IMR-90 (cell line): Measurements from ENCODE around the gene DIAPH1.

ENCODE experiments used
- CTCF ChIP-seq: conservative IDR thresholded peaks from 2 replicates; pipeline ENCODE4 v1.5.1; 2012; ENCODE audit warnings: mild to moderate bottlenecking, low read depth, low read length, improper control_type of control experiment
- FOS ChIP-seq: fragments of 150-350 bp; IDR thresholded peaks from 2 replicates; pipeline ENCODE4 v1.6.1; 2016; ENCODE audit warnings: low read depth, low read length
- MAFK ChIP-seq: IDR thresholded peaks from 2 replicates; pipeline ENCODE4 v1.6.1; 2012; ENCODE audit warnings: low read depth, low read length, improper control_type of control experiment

GRCh38 chr5:141586246-141586645 is 32.6 kb downstream of the DIAPH1 start:
- TF ChIP-seq MAFK: no peak
- no peak for TF ChIP-seq FOS
- no peak for TF ChIP-seq CTCF
